Esophagus squamous epithelium (tissue), 5 donors: ENCODE measurements around the gene PLCB1. TPM values are rescaled to one million over a fixed set of nuclear protein-coding genes. Genes with fewer than 3 reads are reported as not detected.
A peak's percentile ranks its signal among the peaks of the same experiment; 100 is the strongest.

Experiments used
- DNase-seq: peaks from one replicate; lab custom pipeline; 2025; lab: John Stamatoyannopoulos, UW
- H3K27ac ChIP-seq, 4 donors: fragments of 200-600 bp; sonication (generic); one replicate each; pipeline ENCODE4 v1.5.1; 2016 to 2019; ENCODE audit warnings: mild to moderate bottlenecking in 1 of 4
- H3K27me3 ChIP-seq, 4 donors: fragments of 200-600 bp; sonication (generic); 1 replicate in 3 of 4; 2 replicates in 1 of 4; pipeline versions ENCODE4 v1.5.1 to v1.6.0; 2017 to 2021; ENCODE audit warnings: antibody characterized with exemption in 1 of 4
- H3K36me3 ChIP-seq, 3 donors: fragments of 200-600 bp; sonication (generic); one replicate each; pipeline ENCODE4 v1.5.1; 2016 to 2019
- H3K4me1 ChIP-seq, 3 donors: fragments of 200-600 bp; sonication (generic); one replicate each; pipeline ENCODE4 v1.5.1; 2017 to 2019
- H3K4me3 ChIP-seq, 4 donors: fragments of 200-600 bp; sonication (generic); 1 replicate in 3 of 4; 2 replicates in 1 of 4; pipeline ENCODE4 v1.5.1; 2016 to 2019; ENCODE audit warnings: mild to moderate bottlenecking in 2 of 4, moderate library complexity in 1 of 4
- H3K9me3 ChIP-seq, 3 donors: fragments of 200-600 bp; sonication (generic); one replicate each; pipeline ENCODE4 v1.5.1; 2016 to 2019
- CTCF ChIP-seq, 6 experiments: fragments of 450-650 bp in 4 of 6; fragments of 200-600 bp in 2 of 6; sonication (generic) in 2 of 6; IDR thresholded peaks; one replicate each; pipeline ENCODE4 v1.5.1; 2016 to 2019; ENCODE audit warnings: antibody characterized with exemption in 6 of 6, mild to moderate bottlenecking in 4 of 6, moderate library complexity in 4 of 6
- POLR2A ChIP-seq, 4 donors: fragments of 450-650 bp; IDR thresholded peaks; one replicate each; pipeline ENCODE4 v1.6.1; 2017; ENCODE audit warnings: antibody characterized with exemption in 4 of 4, mild to moderate bottlenecking in 4 of 4, moderate library complexity in 3 of 4
- WGBS, 2 donors: methylation state at CpG; one replicate each; pipeline ENCODE4 v1.1.5; 2018; 5-methylcytosine and 5-hydroxymethylcytosine counted together
- intact Hi-C: fragments of 100-400 bp; cut with DNase I; formaldehyde crosslinking; loops from one replicate; pipeline ENCODE4 v1.15.0; 2022
- total RNA-seq, 4 donors: library from RNA; depleted of rRNA; stranded (reverse); fragments of >200 nt; gene quantifications; one replicate each; pipeline ENCODE4 v1.1.0, GENCODE V29; 2016
- donor health status: DM: yes; HTN: yes; CAD: no.

The PLCB1 gene
- total RNA-seq, 4 donors from 2014 or later: 1.9 to 20.4 (median 5.0) TPM

GRCh38 chr20:8447262-8448120 lies 315.4 kb downstream of the PLCB1 start:
- Histone ChIP-seq H3K4me3 (no peak overlapping the region), H3K9me3 (no peaks in the 10 kb centered on the region), H3K27ac (no peak overlapping the region), H3K36me3 (no peaks in the 10 kb centered on the region), H3K27me3 (no peaks in the 10 kb centered on the region), H3K4me1 (no peaks in the 10 kb centered on the region)
- DNase-seq: no peak
- no peak for TF ChIP-seq POLR2A (IDR thresholded peaks at IDR 0.05)
- TF ChIP-seq CTCF (IDR thresholded peaks at IDR 0.05): no peak
- 73 to 82% methylated on average over 3 of the region's 3 CpGs for WGBS, 2 donors
- intact Hi-C loops: no loop called here

DNA sequence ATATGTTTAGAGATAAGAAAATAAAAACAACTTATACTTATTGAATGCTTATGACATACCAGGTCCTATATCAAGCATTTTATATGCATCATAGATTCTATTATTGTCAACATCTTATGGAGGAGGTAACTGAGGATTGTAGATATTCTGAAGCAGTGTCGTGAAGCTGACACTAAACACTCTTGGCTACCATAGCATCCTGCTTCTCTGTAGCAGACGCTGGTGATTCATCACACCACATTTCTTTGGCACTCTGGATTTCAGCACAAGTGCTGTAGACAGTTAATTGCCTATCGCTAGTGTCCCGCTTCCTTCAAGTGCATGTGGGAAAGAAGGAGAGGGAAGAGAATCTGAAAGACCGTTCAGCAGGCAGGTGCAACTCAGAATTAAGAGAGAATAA lies 317.1 kb downstream of the PLCB1 start:
- no peak for TF ChIP-seq CTCF (IDR thresholded peaks at IDR 0.05)
- TF ChIP-seq POLR2A (IDR thresholded peaks at IDR 0.05): no peak
- H3K27ac ChIP-seq: no peak overlapping the region
- no peaks in the 10 kb centered on the region for H3K4me1 ChIP-seq
- H3K27me3 ChIP-seq: no peaks in the 10 kb centered on the region
- H3K4me3 ChIP-seq: no peak overlapping the region
- WGBS, 2 donors: 66 to 73% methylated on average over 5 of the region's 5 CpGs
- no peaks in the 10 kb centered on the region for H3K9me3 ChIP-seq
- intact Hi-C loops: no loop called here
- DNase-seq: no peak
- no peaks in the 10 kb centered on the region for H3K36me3 ChIP-seq

DNA sequence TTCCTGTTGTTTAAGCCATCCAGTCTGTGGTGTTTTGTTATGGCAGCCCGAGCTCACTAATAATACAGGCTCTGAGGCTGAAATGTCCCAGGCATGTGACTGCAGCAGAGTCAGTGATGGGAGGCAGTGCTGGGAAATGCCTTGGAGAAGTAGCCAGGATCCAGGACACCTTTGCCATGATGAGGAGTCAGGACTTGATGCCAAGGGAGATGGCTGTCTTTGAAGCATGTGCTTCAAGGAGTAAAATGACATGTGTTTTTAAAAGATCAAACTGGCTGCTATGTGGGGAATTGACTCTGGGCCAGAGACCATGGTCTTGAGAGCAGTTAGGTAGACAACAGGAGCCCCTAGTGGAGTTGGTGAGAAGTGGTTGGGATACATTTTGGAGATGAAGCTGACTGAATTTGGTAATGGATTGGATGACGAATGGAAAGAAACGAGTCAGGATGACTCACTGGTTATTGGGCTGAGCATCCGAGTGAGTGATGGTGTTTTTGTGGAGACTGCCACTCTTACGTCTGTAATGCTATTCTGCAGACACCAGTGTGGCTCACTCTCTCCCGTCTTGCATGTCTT lies 322.2 kb downstream of the PLCB1 start:
- no peaks in the 10 kb centered on the region for H3K36me3 ChIP-seq
- H3K27me3 ChIP-seq: no peaks in the 10 kb centered on the region
- intact Hi-C loops: no loop called here
- no peak overlapping the region for H3K27ac ChIP-seq
- 34 to 36% methylated on average over 5 to 6 of the region's 6 CpGs for WGBS, 2 donors
- peak in 1 of 6 experiments; percentile 13 for TF ChIP-seq CTCF (IDR thresholded peaks at IDR 0.05)
- TF ChIP-seq POLR2A (IDR thresholded peaks at IDR 0.05): no peak
- no peak for DNase-seq
- H3K4me1 ChIP-seq: no peaks in the 10 kb centered on the region
- H3K4me3 ChIP-seq: no peak overlapping the region
- H3K9me3 ChIP-seq: no peaks in the 10 kb centered on the region

GRCh38 chr20:8456765-8457164 lies 324.7 kb downstream of the PLCB1 start:
- no peak for DNase-seq
- H3K36me3 ChIP-seq: no peaks in the 10 kb centered on the region
- H3K27ac ChIP-seq: no peak overlapping the region
- no peaks in the 10 kb centered on the region for H3K27me3 ChIP-seq
- H3K9me3 ChIP-seq: no peaks in the 10 kb centered on the region
- TF ChIP-seq POLR2A (IDR thresholded peaks at IDR 0.05) (no peak), CTCF (IDR thresholded peaks at IDR 0.05) (no peak)
- intact Hi-C loops: no loop called here
- H3K4me1 ChIP-seq: no peaks in the 10 kb centered on the region
- no peak overlapping the region for H3K4me3 ChIP-seq

DNA sequence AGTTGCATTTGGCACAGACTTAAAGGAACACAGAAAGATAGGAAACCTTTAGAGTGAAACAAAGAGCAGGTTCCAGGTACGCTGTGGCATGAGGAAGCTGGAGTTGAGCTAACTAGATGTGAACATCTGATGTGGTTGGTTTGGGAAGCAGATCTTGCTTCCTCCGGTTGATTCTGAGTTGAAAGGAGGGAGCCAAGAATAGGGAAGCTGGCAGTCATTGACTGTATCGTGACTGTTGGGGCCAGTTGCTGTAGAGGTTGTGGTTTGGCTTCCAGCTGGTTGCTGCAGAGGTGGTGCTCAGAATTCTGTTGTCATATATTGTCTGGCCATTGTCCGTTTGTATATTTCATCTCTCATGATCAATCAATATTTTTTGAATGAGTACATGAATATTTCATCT lies 325.9 kb downstream of the PLCB1 start:
- Histone ChIP-seq H3K27me3 (no peaks in the 10 kb centered on the region), H3K4me1 (no peaks in the 10 kb centered on the region), H3K36me3 (no peaks in the 10 kb centered on the region), H3K27ac (no peak overlapping the region), H3K9me3 (no peaks in the 10 kb centered on the region), H3K4me3 (no peak overlapping the region)
- intact Hi-C loops: no loop called here
- DNase-seq: no peak
- TF ChIP-seq POLR2A (IDR thresholded peaks at IDR 0.05) (no peak), CTCF (IDR thresholded peaks at IDR 0.05) (no peak)
- WGBS, 2 donors: 49 to 73% methylated on average over 4 of the region's 4 CpGs
